ENCODE data around the gene SATB2.

SATB2 gene

DNA sequence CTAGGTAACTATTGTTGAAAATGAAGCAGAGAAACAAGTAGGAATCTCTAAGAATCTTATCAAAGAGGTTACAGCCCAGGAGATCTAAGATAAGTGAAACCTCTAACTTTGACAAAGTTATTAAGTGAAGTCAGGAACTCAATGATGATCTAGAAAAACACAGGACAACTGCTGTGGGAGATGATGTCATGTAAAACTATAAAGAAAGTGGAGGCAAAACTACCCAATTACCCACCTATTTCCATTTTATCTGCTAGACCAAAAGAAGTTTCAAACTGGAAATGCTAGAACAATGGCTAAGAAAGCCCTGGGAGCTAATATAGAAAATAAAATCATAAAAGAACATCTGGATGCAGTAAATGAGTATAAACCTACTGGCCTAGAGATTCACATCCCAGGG, 50.3 kb downstream of the SATB2 start:
- no peak overlapping the region for H3K4me3 ChIP-seq (ENCODE audit: low read length)
- H3K36me3 ChIP-seq (ENCODE audit: control insufficient read depth, insufficient read depth, low read length), result no peaks in the 10 kb centered on the region
- H3K27ac ChIP-seq (ENCODE audit: low read depth, low read length), result no peak overlapping the region
- no peaks in the 10 kb centered on the region for H3K27me3 ChIP-seq (ENCODE audit: control insufficient read depth, insufficient read depth, low read length)
- H3K4me1 ChIP-seq (ENCODE audit: control insufficient read depth, insufficient read depth, low read length), result no peaks in the 10 kb centered on the region
- no peak overlapping the region for H3K9ac ChIP-seq (ENCODE audit: low read length)

DNA sequence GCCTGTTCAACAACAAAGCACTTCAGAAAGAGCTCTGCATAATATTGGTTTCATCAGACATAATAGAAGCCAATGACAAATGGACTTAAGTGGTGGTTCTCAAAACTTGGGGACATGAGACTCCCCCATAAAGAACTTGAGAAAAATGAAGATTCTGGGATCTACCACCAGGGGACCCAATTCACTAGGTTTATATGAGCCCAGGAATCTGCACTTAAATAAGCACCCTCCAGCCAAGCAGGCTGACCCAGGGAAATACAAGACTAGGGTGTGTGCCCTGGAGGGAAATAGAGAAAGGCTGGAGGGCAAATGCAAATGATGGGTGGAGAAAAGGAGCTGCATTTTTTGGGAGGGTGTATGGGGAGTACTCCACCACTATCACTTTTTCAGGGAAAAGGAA, 52.5 kb downstream of the SATB2 start:
- Histone ChIP-seq H3K27ac (ENCODE audit: low read depth, low read length) (no peak overlapping the region), H3K9ac (ENCODE audit: low read length) (no peak overlapping the region), H3K27me3 (ENCODE audit: control insufficient read depth, insufficient read depth, low read length) (no peaks in the 10 kb centered on the region), H3K4me3 (ENCODE audit: low read length) (no peak overlapping the region), H3K4me1 (ENCODE audit: control insufficient read depth, insufficient read depth, low read length) (no peaks in the 10 kb centered on the region), H3K36me3 (ENCODE audit: control insufficient read depth, insufficient read depth, low read length) (no peaks in the 10 kb centered on the region)

DNA sequence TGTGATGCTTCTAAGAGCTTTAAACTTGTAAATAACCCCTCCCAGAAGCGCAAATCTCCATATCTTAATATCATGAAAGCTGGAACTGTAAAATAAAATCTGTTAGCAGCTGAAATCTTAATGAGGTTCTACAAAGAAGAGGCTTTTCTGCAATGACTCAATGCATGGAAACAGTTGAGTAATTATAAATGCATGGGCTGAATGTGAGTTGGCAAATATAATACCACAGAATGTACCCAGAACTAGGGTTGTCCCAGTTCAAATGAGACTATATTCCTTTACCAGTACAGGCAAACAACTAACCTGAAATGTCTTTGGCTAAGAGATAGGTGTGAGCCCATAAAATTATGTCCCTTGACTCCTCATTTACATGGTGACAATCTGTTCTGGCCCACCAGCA, 52.9 kb downstream of the SATB2 start:
- Histone ChIP-seq H3K9ac (ENCODE audit: low read length) (no peak overlapping the region), H3K27me3 (ENCODE audit: control insufficient read depth, insufficient read depth, low read length) (no peaks in the 10 kb centered on the region)

DNA sequence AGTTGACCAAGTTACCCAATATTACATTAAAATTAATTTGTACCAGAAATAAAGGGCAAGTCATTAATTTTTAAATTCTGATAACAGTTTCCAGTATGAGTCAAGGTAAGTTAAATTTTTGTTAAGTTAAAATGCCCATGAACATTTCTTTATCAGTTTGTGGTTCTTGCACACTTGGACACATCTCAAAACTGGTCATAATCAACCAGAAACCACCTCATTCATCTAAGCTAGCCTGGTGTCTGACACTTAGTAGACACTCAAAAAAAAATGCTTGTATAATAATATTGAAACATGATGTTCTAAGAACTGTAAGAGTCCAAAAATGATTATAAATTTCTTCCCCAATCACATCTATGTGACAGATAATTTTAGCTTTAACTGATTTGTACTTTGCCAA, 62.4 kb downstream of the SATB2 start:
- no peaks in the 10 kb centered on the region for H3K4me1 ChIP-seq (ENCODE audit: control insufficient read depth, insufficient read depth, low read length)
- H3K9ac ChIP-seq (ENCODE audit: low read length), result no peak overlapping the region
- H3K4me3 ChIP-seq (ENCODE audit: low read length), result no peak overlapping the region
- no peaks in the 10 kb centered on the region for H3K36me3 ChIP-seq (ENCODE audit: control insufficient read depth, insufficient read depth, low read length)
- H3K27me3 ChIP-seq (ENCODE audit: control insufficient read depth, insufficient read depth, low read length), result no peaks in the 10 kb centered on the region
- no peak overlapping the region for H3K27ac ChIP-seq (ENCODE audit: low read depth, low read length)

More for the DNA sequence above, 52.9 kb downstream of the SATB2 start:
- Histone ChIP-seq H3K27ac (ENCODE audit: low read depth, low read length) (no peak overlapping the region), H3K4me1 (ENCODE audit: control insufficient read depth, insufficient read depth, low read length) (no peaks in the 10 kb centered on the region), H3K4me3 (ENCODE audit: low read length) (no peak overlapping the region), H3K36me3 (ENCODE audit: control insufficient read depth, insufficient read depth, low read length) (no peaks in the 10 kb centered on the region)

DNA sequence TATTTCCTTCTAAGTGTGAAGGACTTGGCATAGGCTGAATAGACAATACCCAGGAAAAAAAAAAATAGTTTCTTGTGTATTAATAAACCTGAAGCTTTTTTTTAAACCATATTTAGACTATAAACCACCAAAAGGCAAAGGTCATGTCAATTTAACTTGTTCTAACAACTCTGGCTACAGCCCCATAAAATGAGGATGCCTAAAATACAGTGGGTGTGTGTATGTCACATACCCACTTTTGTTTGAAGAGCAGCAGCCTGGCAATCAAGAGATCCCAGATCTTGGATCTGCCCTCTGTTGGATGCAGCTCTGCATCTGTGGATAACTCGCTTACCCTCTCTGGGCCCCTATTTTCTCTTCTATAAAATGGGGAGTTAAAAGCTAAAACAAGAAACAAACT, 65.4 kb downstream of the SATB2 start:
- no peak overlapping the region for H3K9ac ChIP-seq (ENCODE audit: low read length)
- H3K27ac ChIP-seq (ENCODE audit: low read depth, low read length), result no peak overlapping the region
- no peak overlapping the region for H3K4me3 ChIP-seq (ENCODE audit: low read length)
- no peaks in the 10 kb centered on the region for H3K36me3 ChIP-seq (ENCODE audit: control insufficient read depth, insufficient read depth, low read length)
- H3K4me1 ChIP-seq (ENCODE audit: control insufficient read depth, insufficient read depth, low read length), result no peaks in the 10 kb centered on the region
- no peaks in the 10 kb centered on the region for H3K27me3 ChIP-seq (ENCODE audit: control insufficient read depth, insufficient read depth, low read length)

DNA sequence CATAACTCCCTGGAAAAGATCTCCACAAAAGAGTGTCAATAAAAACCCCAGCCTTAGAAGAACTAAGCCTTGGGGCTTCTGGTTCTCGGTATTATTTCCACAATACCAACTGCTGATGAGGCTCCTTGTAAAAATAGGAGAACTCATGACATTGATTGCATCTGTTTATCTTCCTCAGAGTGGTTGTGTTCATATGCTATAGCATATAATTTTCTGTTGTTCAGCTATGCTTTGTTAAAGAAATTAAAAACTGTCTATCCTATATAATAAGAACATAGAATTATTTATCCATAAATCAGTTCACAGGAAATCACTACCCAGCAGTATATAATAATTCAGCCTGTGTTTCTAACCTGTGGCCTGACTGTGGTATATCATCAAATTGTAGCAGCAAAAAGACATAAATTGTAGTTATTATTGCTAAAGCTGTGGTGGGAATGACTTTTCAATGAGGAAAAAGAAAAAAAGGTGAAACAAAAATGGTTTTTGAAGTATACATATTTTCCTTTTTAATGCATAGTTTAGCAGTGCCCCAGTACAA, 68.9 kb downstream of the SATB2 start:
- Histone ChIP-seq H3K27ac (ENCODE audit: low read depth, low read length) (no peak overlapping the region), H3K4me1 (ENCODE audit: control insufficient read depth, insufficient read depth, low read length) (no peaks in the 10 kb centered on the region), H3K4me3 (ENCODE audit: low read length) (no peak overlapping the region), H3K27me3 (ENCODE audit: control insufficient read depth, insufficient read depth, low read length) (no peaks in the 10 kb centered on the region), H3K9ac (ENCODE audit: low read length) (no peak overlapping the region), H3K36me3 (ENCODE audit: control insufficient read depth, insufficient read depth, low read length) (no peaks in the 10 kb centered on the region)

DNA sequence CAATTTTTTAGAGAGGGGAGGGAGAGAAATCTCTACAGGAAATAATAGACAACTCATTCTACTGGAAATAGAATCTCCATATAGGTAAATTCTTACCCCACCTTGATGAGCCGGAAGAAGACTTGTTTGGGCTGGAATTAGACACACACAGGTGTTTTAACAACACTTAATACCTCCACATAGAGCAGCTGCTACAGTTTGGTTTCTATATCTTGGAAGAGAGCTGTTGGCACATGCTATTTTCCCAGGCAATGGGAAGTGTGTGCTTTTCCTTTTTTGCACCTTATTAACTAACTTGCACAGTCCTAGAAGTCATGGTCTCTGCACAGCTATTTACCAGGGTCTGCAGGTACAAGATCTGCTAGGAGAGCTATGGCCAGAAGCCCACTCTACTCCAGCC, 73.7 kb downstream of the SATB2 start:
- no peaks in the 10 kb centered on the region for H3K36me3 ChIP-seq (ENCODE audit: control insufficient read depth, insufficient read depth, low read length)
- H3K27me3 ChIP-seq (ENCODE audit: control insufficient read depth, insufficient read depth, low read length), result no peaks in the 10 kb centered on the region
- H3K4me3 ChIP-seq (ENCODE audit: low read length), result no peak overlapping the region
- H3K4me1 ChIP-seq (ENCODE audit: control insufficient read depth, insufficient read depth, low read length), result no peaks in the 10 kb centered on the region
- no peak overlapping the region for H3K9ac ChIP-seq (ENCODE audit: low read length)
- no peak overlapping the region for H3K27ac ChIP-seq (ENCODE audit: low read depth, low read length)

DNA sequence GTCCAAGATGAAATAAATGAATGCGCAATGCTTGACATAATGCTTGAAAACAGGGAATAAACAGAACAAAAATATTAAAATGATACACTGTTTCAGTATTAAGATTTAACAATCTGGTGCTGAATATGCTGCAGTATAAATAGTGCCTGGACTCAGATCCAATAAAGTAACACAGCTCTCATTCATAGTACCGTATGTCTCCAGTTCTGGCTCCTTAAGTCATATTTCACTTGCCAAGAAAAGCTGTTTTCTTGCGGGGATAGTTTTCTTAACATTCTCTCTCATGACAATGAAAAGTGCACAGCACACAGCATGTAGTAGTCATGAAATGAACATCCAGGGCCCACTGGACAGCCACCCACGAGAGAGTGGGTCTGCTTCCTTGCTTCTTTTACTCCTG, 74.7 kb downstream of the SATB2 start:
- Histone ChIP-seq H3K4me1 (ENCODE audit: control insufficient read depth, insufficient read depth, low read length) (no peaks in the 10 kb centered on the region), H3K4me3 (ENCODE audit: low read length) (no peak overlapping the region), H3K27ac (ENCODE audit: low read depth, low read length) (no peak overlapping the region), H3K36me3 (ENCODE audit: control insufficient read depth, insufficient read depth, low read length) (no peaks in the 10 kb centered on the region), H3K27me3 (ENCODE audit: control insufficient read depth, insufficient read depth, low read length) (no peaks in the 10 kb centered on the region), H3K9ac (ENCODE audit: low read length) (no peak overlapping the region)

DNA sequence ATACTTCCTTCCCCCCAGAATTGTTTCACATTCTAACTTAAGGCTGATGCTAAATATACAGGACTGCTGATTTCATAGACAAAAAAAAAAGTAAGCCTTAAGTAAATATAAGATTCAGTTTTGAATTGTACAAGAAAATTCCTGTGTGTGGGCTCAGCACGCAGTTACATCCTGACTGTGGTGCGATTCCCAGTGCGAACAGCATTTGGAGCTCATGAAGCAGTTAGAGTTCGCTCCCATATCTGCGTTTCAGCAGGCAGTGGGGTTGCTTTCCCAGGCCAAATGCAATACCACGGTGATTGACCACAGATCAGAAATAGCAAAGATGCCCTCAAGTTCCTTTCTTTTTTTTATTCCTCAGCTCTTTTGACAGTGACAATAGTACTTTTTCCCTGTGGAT, 75.6 kb downstream of the SATB2 start:
- Histone ChIP-seq H3K27ac (ENCODE audit: low read depth, low read length) (no peak overlapping the region), H3K4me3 (ENCODE audit: low read length) (no peak overlapping the region), H3K36me3 (ENCODE audit: control insufficient read depth, insufficient read depth, low read length) (no peaks in the 10 kb centered on the region), H3K9ac (ENCODE audit: low read length) (no peak overlapping the region), H3K27me3 (ENCODE audit: control insufficient read depth, insufficient read depth, low read length) (no peaks in the 10 kb centered on the region), H3K4me1 (ENCODE audit: control insufficient read depth, insufficient read depth, low read length) (no peaks in the 10 kb centered on the region)

DNA sequence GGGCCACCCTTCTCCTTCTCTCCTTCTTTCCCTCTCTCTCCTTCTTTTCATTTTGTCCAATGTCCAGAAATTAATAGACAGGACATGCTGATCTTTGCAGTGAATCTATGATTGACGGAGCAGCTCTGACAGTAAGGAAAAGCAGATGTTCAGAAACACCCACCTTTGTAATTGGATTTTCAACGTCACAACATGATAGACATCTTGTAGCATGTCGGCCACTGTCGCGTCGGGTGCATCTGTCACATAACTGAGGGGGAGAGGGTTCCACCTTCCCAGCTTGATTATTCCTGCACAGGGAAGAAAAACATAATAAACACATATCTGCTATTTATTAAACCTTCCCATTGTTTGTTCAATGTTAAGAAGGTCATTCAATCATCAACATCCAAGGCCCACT, 76.2 kb downstream of the SATB2 start:
- Histone ChIP-seq H3K9ac (ENCODE audit: low read length) (no peak overlapping the region), H3K36me3 (ENCODE audit: control insufficient read depth, insufficient read depth, low read length) (no peaks in the 10 kb centered on the region), H3K4me1 (ENCODE audit: control insufficient read depth, insufficient read depth, low read length) (no peaks in the 10 kb centered on the region)

DNA sequence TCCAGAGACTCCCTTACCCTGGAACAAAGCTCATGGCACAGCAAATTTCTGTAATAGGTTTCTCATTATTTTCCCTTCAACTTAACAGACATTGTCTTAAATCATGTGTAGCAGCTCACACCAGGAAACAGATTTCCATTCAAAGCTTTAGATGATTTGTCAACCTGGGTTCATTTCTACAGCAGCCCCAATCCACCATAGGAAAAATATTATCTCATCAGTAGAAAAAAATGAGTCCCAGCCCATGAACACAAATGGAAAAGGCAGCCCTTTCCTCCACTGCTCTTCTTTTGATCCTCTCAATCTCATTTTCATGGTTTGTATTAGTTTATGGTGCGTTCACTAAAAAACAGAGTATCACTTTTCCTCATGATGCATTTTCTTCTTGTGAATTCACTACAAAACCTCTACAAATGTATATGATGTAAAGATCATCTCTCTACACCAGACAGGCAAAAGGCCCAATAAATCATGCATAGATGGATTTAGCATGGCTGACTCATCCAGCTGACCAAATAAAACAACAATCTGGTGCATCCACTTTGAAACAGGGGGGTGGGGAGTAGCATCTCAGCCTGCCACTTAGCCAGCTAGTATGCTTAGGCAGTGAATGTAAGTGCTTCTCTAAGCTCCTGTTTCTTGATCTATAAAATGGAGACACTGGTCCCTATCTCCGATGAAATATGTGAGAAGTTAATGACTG, 78.6 kb downstream of the SATB2 start:
- Histone ChIP-seq H3K4me3 (ENCODE audit: low read length) (no peak overlapping the region), H3K9ac (ENCODE audit: low read length) (no peak overlapping the region), H3K4me1 (ENCODE audit: control insufficient read depth, insufficient read depth, low read length) (no peaks in the 10 kb centered on the region), H3K27me3 (ENCODE audit: control insufficient read depth, insufficient read depth, low read length) (no peaks in the 10 kb centered on the region), H3K36me3 (ENCODE audit: control insufficient read depth, insufficient read depth, low read length) (no peaks in the 10 kb centered on the region), H3K27ac (ENCODE audit: low read depth, low read length) (no peak overlapping the region)

More for the DNA sequence above, 76.2 kb downstream of the SATB2 start:
- Histone ChIP-seq H3K27me3 (ENCODE audit: control insufficient read depth, insufficient read depth, low read length) (no peaks in the 10 kb centered on the region), H3K4me3 (ENCODE audit: low read length) (no peak overlapping the region), H3K27ac (ENCODE audit: low read depth, low read length) (no peak overlapping the region)

DNA sequence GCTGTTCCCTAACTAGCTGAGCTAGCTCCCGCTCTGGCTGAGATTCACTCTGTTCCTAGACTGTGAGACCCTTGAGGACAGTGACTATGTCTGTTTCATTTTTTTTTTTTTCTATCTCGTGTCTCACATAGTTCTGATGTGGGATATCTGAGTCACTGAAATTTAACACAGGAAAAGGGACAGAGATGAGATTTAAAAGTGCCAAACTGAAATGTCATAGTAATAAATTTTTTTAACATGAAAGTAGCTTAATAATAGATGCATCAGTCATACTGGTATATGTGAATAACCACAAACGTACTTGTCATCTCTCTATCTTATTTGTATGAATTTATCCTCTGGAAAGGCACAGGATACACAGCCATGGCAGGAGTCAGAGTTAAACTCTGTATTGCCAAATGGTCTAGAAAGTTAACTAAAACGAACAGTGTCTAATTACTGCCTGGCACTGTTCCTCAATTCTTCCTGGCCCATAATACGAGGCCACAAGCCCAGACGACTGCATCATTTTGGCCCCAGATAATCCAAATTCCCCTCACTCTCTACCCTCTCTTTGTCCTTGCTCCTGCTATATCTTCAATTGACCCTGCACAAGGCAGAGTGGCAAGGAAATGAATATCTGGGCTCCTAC, 87.5 kb downstream of the SATB2 start:
- Histone ChIP-seq H3K4me1 (ENCODE audit: control insufficient read depth, insufficient read depth, low read length) (no peaks in the 10 kb centered on the region), H3K36me3 (ENCODE audit: control insufficient read depth, insufficient read depth, low read length) (no peaks in the 10 kb centered on the region), H3K27me3 (ENCODE audit: control insufficient read depth, insufficient read depth, low read length) (no peaks in the 10 kb centered on the region), H3K27ac (ENCODE audit: low read depth, low read length) (no peak overlapping the region), H3K4me3 (ENCODE audit: low read length) (no peak overlapping the region), H3K9ac (ENCODE audit: low read length) (no peak overlapping the region)

DNA sequence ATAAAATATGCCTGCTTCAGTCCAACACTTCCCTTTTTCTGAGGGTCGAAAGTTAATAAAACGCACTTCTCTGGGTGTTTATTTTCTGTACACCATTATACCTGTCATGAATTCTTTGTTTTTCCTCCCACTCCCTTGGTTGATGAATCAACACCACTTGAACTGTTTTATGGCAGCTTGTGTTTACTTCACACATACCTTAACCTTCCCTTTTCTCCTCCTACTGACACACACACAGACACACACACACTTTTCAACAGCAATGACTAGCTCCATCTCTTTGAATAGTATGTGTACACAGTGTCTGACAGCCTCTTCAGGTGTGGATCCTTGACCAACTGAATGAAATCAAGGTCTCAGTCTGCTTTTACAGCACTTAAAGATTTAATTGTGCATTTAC, 91.3 kb downstream of the SATB2 start:
- Histone ChIP-seq H3K9ac (ENCODE audit: low read length) (no peak overlapping the region), H3K27me3 (ENCODE audit: control insufficient read depth, insufficient read depth, low read length) (no peaks in the 10 kb centered on the region), H3K27ac (ENCODE audit: low read depth, low read length) (no peak overlapping the region), H3K4me1 (ENCODE audit: control insufficient read depth, insufficient read depth, low read length) (no peaks in the 10 kb centered on the region), H3K36me3 (ENCODE audit: control insufficient read depth, insufficient read depth, low read length) (no peaks in the 10 kb centered on the region), H3K4me3 (ENCODE audit: low read length) (no peak overlapping the region)
